GM19452 (cell line): ENCODE data around the gene SLC16A9.
"Not testable (repeated sequence)": the region's sequence is repeated elsewhere in the genome, so short reads cannot be mapped to it uniquely, and the experiment has no call there.

Experiments
- ATAC-seq: cut with Tn5 transposase; IDR thresholded peaks from one replicate; pipeline ENCODE4 v1.9.1; 2021; ENCODE audit not compliant: unreplicated experiment

The SLC16A9 gene

GRCh38 chr10:59677253-59677831, 32.3 kb downstream of the SLC16A9 start:
- no peak for ATAC-seq

- no peak for ATAC-seq
These were observed 33.8 kb downstream of the SLC16A9 start for GRCh38 chr10:59675812-59676211.

GRCh38 chr10:59674215-59674836, 35.3 kb downstream of the SLC16A9 start:
- no peak for ATAC-seq

GRCh38 chr10:59672150-59672875, 37.3 kb downstream of the SLC16A9 start:
- ATAC-seq, result no peak

GRCh38 chr10:59670269-59670668, 39.4 kb downstream of the SLC16A9 start:
- no peak for ATAC-seq

- ATAC-seq, result no peak
These were observed 41.6 kb downstream of the SLC16A9 start for GRCh38 chr10:59668096-59668495.

- ATAC-seq, result no peak
These were observed 43.3 kb downstream of the SLC16A9 start for GRCh38 chr10:59666310-59666709.

- ATAC-seq, result not testable (repeated sequence)
These were observed 46.4 kb downstream of the SLC16A9 start for GRCh38 chr10:59663213-59663612.

GRCh38 chr10:59657724-59658123, 51.9 kb downstream of the SLC16A9 start:
- no peak for ATAC-seq

GRCh38 chr10:59655309-59655708, 54.3 kb downstream of the SLC16A9 start:
- ATAC-seq, result no peak

- no peak for ATAC-seq
These were observed 55.6 kb downstream of the SLC16A9 start for GRCh38 chr10:59654007-59654406.

- ATAC-seq, result no peak
These were observed 57.7 kb downstream of the SLC16A9 start for GRCh38 chr10:59651902-59652301.

- ATAC-seq, result no peak
These were observed 59.9 kb downstream of the SLC16A9 start for GRCh38 chr10:59649606-59650346.

- ATAC-seq, result no peak
These were observed 60.9 kb downstream of the SLC16A9 start for GRCh38 chr10:59648711-59649201.

- ATAC-seq, result no peak
These were observed 64.8 kb downstream of the SLC16A9 start for GRCh38 chr10:59644841-59645240.

GRCh38 chr10:59641688-59642087, 68.0 kb downstream of the SLC16A9 start:
- not testable (repeated sequence) for ATAC-seq

- no peak for ATAC-seq
These were observed 74.0 kb downstream of the SLC16A9 start for GRCh38 chr10:59635502-59636290.

GRCh38 chr10:59634102-59634501, 75.5 kb downstream of the SLC16A9 start:
- no peak for ATAC-seq

GRCh38 chr10:59633063-59633462, 76.6 kb downstream of the SLC16A9 start:
- ATAC-seq, result no peak
